ENCODE data around the gene PLEKHA7.

DNA sequence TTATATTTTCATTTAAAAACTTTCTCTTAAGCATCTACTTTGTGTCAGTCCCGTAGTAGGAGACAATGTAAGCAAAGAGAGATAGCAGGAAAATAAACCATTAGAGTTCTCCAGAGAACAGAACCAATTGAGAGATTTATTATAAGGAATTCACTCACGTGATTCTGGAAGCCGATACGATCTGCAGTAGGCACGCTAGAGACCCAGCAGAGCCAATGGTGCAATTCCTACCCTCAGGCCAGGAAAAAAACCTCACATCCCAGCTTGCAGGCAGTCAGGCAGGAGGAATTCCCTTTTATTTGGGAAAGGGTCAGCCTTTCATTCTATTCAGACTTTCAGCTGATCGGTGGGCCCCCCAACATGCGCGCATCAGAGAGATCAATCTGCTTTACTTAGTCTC lies 7.3 kb upstream of the PLEKHA7 start:
- TF ChIP-seq, protein P1, sequence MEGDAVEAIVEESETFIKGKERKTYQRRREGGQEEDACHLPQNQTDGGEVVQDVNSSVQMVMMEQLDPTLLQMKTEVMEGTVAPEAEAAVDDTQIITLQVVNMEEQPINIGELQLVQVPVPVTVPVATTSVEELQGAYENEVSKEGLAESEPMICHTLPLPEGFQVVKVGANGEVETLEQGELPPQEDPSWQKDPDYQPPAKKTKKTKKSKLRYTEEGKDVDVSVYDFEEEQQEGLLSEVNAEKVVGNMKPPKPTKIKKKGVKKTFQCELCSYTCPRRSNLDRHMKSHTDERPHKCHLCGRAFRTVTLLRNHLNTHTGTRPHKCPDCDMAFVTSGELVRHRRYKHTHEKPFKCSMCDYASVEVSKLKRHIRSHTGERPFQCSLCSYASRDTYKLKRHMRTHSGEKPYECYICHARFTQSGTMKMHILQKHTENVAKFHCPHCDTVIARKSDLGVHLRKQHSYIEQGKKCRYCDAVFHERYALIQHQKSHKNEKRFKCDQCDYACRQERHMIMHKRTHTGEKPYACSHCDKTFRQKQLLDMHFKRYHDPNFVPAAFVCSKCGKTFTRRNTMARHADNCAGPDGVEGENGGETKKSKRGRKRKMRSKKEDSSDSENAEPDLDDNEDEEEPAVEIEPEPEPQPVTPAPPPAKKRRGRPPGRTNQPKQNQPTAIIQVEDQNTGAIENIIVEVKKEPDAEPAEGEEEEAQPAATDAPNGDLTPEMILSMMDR (conservative IDR thresholded peaks at IDR 0.05; ENCODE audit: low read length) = no peak
- TF ChIP-seq EZH2phosphoT487 (IDR thresholded peaks at IDR 0.05; ENCODE audit: borderline replicate concordance, low read depth, low read length) = no peak
